ENCODE data around the gene CD36.

Gene CD36

GRCh38 chr7:80630608-80631405, 7.6 kb upstream of the CD36 start:
- no peak for DNase-seq

- no peak for DNase-seq
Observed at GRCh38 chr7:80631421-80631820, 7.0 kb upstream of the CD36 start.

GRCh38 chr7:80632139-80632538, 6.3 kb upstream of the CD36 start:
- DNase-seq: no peak

- DNase-seq: no peak
Observed at GRCh38 chr7:80632819-80633218, 5.6 kb upstream of the CD36 start.

- no peak for DNase-seq
Observed at GRCh38 chr7:80634505-80634904, 3.9 kb upstream of the CD36 start.

- DNase-seq: no peak
Observed at GRCh38 chr7:80635533-80635932, 2.9 kb upstream of the CD36 start.

- no peak for DNase-seq
Observed at GRCh38 chr7:80635998-80636397, 2.4 kb upstream of the CD36 start.

- DNase-seq: no peak
Observed at GRCh38 chr7:80636709-80637108, 1.7 kb upstream of the CD36 start.

GRCh38 chr7:80637454-80637853, 988 bp upstream of the CD36 start:
- DNase-seq: no peak

- DNase-seq: no peak
Observed at GRCh38 chr7:80639011-80639410, 569 bp downstream of the CD36 start.

GRCh38 chr7:80640846-80641245, 2.4 kb downstream of the CD36 start:
- DNase-seq: no peak

- DNase-seq: no peak
Observed at GRCh38 chr7:80641548-80641947, 3.1 kb downstream of the CD36 start.

GRCh38 chr7:80642871-80643270, 4.4 kb downstream of the CD36 start:
- DNase-seq: no peak

GRCh38 chr7:80643336-80643915, 5.0 kb downstream of the CD36 start:
- DNase-seq: no peak

- DNase-seq: no peak
Observed at GRCh38 chr7:80644054-80644453, 5.6 kb downstream of the CD36 start.

- DNase-seq: no peak
Observed at GRCh38 chr7:80646083-80646865, 7.8 kb downstream of the CD36 start.

- no peak for DNase-seq
Observed at GRCh38 chr7:80647436-80647835, 9.0 kb downstream of the CD36 start.

- no peak for DNase-seq
Observed at GRCh38 chr7:80648031-80648600, 9.7 kb downstream of the CD36 start.

GRCh38 chr7:80649011-80649410, 10.6 kb downstream of the CD36 start:
- no peak for DNase-seq

- DNase-seq: no peak
Observed at GRCh38 chr7:80650030-80650429, 11.6 kb downstream of the CD36 start.

- no peak for DNase-seq
Observed at GRCh38 chr7:80651471-80651870, 13.0 kb downstream of the CD36 start.

GRCh38 chr7:80653244-80653643, 14.8 kb downstream of the CD36 start:
- DNase-seq: no peak

GRCh38 chr7:80654887-80655340, 16.5 kb downstream of the CD36 start:
- no peak for DNase-seq

GRCh38 chr7:80656029-80656428, 17.6 kb downstream of the CD36 start:
- no peak for DNase-seq

All from CD4-positive, alpha-beta T cell treated with Interleukin-21 for 1 hour (primary cell).